Muscle of arm (tissue), 12 donors: ENCODE measurements around the gene C2CD3. TPM values are rescaled to one million over a fixed set of nuclear protein-coding genes. Genes with fewer than 3 reads are reported as not detected.
"Not testable (repeated sequence)": the region's sequence is repeated elsewhere in the genome, so short reads cannot be mapped to it uniquely, and the experiment has no call there.

Source experiments
- DNase-seq: peaks from one replicate; pipeline ENCODE4 v3.0.0-alpha.2; 2013
- polyA plus RNA-seq, 12 donors: library from polyadenylated mRNA; unstranded; fragments of 120-200 nt; gene quantifications; one replicate each; pipeline ENCODE4 v1.2.1, GENCODE V29; 2013; ENCODE audit not compliant: insufficient read length in 12 of 12

C2CD3 gene
- polyA plus RNA-seq, 12 donors: 18.1 to 32.7 (median 20.1) TPM; not detected in 1

GRCh38 chr11:74129121-74129520, 41.7 kb downstream of the C2CD3 start:
- DNase-seq: not testable (repeated sequence)

GRCh38 chr11:74123008-74123448, 47.8 kb downstream of the C2CD3 start:
- DNase-seq: no peak

DNA sequence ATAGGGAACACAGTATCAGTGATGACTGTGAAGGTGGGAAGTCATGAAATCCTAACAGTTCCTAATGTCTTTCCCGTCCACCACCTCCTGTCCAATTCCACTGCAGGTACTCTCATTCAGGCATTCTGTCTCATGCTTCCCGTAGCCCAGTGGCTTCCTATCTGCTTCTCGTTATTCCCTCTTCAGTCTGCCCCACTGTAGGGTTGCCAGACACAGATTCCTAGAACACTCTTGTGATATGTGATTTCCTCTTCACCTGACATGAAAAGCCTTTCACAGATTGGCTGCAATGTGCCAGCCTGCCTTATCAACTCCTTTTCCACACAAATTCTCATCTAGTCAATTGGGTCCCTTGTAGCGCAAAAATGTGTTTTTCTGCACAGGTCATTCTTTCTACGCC, 49.0 kb downstream of the C2CD3 start:
- DNase-seq: no peak

DNA sequence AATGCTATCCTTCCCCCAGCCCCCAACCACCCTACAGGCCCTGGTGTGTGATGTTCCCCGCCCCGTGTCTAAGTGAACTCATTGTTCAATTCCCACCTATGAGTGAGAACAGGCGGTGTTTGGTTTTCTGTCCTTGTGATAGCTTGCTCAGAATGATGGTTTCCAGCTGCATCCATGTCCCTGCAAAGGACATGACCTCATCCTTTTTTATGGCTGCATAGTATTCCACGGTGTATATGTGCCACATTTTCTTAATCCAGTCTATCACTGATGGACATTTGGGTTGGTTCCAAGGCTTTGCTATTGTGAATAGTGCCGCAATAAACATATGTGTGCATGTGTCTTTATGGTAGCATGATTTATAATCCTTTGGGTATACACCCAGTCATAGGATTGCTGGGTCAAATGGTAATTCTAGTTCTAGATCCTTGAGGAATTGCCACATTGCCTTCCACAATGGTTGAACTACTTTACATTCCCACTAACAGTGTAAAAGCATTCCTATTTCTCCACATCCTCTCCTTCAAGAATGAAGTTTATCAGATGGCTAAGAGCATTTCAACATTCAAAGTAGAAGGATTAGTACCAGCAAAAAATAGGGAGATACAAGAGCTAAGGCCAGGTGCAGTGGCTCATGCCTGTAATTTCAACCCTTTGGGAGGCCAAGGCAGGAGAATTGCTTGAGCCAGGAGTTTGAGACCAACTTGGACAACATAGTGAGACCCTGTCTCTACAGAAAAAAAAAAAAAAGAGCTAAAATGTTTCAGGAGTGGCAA, 50.4 kb downstream of the C2CD3 start:
- not testable (repeated sequence) for DNase-seq

DNA sequence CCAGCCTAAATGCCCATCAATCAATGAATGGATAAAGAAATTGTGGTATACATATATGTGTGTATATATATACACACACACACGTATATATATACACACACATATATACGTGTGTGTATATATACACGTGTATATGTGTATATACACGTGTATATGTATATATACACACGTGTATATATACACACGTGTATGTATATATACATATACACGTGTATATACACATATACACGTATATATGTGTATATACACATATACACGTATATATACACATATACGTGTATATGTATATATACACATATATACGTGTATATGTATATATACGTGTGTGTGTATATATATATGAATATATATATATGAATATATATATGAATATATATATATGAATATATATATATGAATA, 54.1 kb downstream of the C2CD3 start:
- no peak for DNase-seq

GRCh38 chr11:74112877-74113276, 57.9 kb downstream of the C2CD3 start:
- no peak for DNase-seq

DNA sequence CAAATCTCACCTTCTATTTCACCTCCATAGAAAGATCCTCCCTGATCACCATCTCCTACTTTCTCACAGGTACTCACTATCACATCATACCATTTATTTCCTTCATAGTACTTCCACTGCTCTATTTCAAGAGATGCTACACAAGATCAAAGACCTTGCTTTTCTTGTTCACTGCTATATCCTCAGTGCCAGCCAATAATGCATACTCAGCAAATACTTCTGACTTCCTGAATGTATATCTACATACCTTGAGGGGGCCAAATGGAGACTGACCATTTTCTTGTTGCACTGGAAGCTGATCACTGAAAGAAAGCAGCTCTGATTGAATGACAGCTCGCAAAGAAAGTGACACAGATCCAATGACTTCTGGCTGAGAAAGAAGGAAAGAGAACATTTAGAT, 64.7 kb downstream of the C2CD3 start:
- DNase-seq: no peak

DNA sequence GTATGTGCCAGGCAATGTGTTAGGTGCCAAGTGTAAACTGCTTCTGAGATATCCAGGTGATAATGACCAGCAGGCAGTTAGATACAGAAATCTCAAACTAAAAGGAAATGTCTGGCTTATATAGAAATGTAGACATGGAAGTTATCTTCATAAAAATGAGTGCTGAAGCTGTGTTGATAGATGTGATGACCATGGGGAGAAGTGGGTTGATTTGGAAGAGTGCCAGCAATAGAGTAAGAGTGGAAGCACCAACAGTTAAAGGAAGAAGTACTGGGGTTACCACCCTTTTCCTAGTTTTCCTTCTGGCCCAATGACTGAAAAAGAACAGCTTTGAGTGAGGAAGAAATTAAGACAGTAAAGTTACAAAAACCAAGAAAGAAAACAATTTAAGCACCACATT, 68.5 kb downstream of the C2CD3 start:
- no peak for DNase-seq

GRCh38 chr11:74100735-74101134, 70.1 kb downstream of the C2CD3 start:
- no peak for DNase-seq

DNA sequence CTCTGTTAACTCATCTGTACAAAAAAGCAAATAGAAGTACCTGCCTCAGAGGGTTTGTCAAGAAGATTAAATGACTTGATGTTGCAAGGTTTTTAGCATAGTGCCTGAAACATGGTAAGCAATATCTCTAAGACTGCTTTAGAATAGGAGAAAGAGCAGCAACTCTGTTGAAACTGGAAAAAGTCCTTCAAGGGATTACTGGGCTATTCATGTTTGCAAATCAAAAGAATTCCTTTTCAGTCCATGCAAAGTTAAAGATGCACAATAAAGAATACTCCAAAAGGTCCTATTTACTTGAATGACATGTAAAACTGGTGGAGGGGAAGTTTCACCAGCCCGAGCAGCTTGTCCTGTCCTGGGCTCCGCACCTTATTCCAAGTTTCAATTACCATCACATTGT, 70.6 kb downstream of the C2CD3 start:
- DNase-seq: no peak

DNA sequence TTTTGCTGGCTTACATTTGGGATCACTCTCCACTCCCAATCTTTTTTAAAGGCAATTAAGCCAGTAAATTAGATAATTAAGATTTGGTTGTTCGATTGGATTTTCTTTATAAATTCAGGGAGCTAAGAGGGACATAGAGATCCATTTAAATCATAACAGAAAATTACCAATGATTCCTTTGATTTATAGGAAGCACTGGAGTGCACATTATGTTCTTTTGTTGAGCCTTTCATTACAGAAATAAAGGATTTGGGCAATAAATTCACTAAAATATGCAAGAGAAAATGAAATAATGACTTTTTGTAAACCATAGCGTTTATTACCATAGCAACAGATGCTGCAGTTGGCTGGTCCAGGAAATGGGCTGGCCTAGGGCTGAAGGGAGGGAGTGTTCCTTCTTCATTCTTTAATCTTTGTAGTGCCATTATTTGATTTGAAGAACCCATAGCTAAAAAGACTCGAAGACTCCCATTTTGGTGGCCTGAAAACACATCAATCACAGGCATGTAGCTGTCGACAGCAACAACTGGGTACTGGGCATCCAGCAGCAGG, 73.0 kb downstream of the C2CD3 start:
- DNase-seq: no peak

- no peak for DNase-seq
These were observed 76.4 kb downstream of the C2CD3 start for GRCh38 chr11:74094393-74094792.

- no peak for DNase-seq
These were observed 78.4 kb downstream of the C2CD3 start for GRCh38 chr11:74092425-74092824.

DNA sequence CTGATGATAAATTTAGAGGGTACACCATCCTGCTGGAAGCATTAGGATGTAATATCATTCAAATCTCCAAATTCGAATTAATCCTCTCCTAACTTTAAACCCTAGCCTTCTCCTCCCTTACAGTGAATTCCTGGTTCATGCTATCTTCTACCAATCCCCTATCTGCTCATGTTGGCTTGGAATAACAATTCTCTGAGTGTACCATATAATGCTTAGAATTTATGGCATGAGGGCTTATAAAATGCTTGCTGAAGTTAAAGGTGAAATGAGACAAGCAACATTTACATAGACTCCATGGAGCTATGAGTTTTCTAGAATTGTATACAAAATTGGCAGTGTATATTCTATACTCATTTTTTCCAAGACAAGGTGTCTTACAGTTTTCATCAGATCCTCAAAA, 79.3 kb downstream of the C2CD3 start:
- DNase-seq: no peak

- DNase-seq: no peak
These were observed 80.1 kb downstream of the C2CD3 start for GRCh38 chr11:74090701-74091100.

- DNase-seq: no peak
These were observed 84.4 kb downstream of the C2CD3 start for GRCh38 chr11:74086242-74086884.

GRCh38 chr11:74085542-74085892, 85.3 kb downstream of the C2CD3 start:
- DNase-seq: peak; percentile 4

DNA sequence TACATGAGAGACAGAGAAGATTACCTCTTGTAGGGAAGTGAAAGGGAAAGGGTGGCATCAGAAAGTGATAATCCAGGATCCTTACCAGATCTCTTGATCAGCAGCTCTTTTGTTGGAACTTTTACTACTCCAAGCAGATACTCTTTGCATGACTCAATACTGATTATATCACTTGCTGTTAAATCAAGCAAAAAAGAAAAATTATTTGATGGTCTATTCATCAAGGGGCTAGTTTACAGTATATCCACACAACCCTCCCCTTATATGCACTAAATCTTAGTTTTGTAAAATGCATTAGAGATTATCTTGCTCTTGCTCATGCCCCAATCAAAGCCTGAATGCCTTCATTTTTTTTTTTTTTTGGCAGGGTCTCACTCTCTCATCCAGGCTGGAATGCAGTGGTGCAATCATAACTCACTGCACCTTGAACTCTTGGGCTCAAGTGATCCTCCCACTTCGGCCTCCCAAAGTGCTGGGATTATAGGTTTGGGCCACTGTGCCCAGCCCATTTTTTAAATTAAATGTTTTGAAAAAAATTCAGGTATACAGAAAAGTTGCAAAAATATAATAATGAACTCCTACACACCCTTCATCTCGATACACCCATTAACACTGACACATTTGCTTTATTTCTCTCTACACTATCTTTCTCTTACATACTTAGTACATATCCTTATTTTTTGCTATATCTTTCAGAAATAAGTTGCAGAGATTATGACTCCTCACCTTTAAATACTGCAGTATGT, 85.8 kb downstream of the C2CD3 start:
- no peak for DNase-seq

- DNase-seq: not testable (repeated sequence)
These were observed 86.9 kb downstream of the C2CD3 start for GRCh38 chr11:74083927-74084326.

- DNase-seq: no peak
These were observed 89.4 kb downstream of the C2CD3 start for GRCh38 chr11:74081428-74081827.

DNA sequence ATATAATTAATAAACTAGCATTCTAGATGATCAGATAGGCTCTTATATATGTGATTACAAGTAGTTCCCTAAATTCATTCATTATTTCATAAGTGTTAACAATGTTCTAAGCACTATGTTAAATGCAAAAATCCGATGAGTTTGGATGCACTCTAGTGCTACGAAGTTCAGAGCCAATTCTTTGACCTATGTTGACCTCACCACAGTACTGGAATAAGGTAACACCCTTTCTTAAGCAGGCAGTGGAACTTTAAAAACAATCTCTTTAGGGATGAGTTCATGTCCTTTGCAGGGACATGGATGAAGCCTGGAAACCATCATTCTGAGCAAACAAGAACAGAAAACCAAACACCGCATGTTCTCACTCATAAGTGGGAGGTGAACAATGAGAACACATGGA, 93.6 kb downstream of the C2CD3 start:
- no peak for DNase-seq

DNA sequence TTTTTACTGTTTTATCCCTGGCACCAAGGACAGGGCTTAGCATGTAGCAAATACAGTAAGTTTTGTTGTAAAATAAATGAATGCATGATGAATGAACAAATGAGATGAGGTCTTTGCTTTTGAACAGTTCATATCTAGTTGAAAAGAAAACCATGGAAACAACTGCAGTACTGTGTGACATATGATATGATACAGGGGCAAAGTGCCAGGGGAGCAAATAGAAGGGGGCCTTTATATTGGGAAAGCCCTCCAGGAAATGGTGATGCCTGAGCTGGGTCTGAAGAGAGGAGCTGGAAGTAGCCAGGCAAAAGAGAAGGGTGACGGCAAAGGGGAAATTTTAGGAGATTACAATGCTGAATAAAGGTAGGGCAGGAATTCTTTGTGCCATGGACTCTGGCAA, 98.1 kb downstream of the C2CD3 start:
- DNase-seq: no peak

- DNase-seq: no peak
These were observed 98.5 kb downstream of the C2CD3 start for GRCh38 chr11:74072286-74072685.
